Measurements from ENCODE around the gene E2F1.
"Not testable (repeated sequence)": the region's sequence is repeated elsewhere in the genome, so short reads cannot be mapped to it uniquely, and the experiment has no call there.

E2F1 gene

GRCh38 chr20:33659341-33660034 lies 26.7 kb downstream of the E2F1 start:
- no peak for DNase-seq

DNA sequence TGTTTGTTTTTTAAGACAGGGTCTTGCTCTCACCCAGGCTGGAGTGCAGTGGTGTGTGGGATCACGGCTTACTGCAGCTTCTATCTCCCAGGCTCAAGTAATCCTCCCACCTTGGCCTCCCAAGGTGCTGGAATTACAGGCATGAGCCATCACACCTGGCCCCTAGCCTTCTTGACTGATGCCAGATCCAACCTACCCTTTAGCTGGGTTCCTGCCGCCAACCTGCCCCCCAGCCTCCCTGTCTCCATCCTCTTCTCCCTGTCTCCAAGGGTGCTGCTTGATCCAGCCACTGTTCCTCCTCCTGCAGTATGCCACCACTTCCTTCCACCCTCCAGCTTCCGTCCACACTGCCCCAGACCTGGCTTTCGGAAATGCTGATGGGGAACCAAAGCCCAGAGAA lies 27.3 kb downstream of the E2F1 start:
- no peak for DNase-seq

DNA sequence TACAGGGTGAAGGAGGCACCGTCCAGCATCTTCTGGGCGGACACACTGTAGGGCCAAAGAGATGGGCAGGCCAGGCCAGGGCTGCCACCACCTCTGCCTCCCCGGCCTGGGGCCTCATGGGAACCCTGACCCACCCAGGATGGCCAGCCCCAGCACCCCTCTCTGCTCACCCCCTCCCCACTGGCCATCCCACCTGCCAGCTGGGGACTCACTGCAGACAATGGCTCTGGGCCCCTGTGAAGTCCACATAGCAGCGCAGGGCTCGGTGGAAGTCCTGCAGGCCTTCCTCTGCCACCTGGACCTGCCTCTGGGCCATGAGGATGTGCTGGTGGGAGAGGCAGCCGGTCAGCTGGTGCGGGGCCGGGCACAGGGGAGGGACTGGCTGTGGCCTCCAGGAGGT lies 27.7 kb downstream of the E2F1 start:
- no peak for DNase-seq

GRCh38 chr20:33657704-33658095 lies 28.5 kb downstream of the E2F1 start:
- no peak for DNase-seq

- no peak for DNase-seq
Measured at GRCh38 chr20:33656783-33657703, 29.1 kb downstream of the E2F1 start.

DNA sequence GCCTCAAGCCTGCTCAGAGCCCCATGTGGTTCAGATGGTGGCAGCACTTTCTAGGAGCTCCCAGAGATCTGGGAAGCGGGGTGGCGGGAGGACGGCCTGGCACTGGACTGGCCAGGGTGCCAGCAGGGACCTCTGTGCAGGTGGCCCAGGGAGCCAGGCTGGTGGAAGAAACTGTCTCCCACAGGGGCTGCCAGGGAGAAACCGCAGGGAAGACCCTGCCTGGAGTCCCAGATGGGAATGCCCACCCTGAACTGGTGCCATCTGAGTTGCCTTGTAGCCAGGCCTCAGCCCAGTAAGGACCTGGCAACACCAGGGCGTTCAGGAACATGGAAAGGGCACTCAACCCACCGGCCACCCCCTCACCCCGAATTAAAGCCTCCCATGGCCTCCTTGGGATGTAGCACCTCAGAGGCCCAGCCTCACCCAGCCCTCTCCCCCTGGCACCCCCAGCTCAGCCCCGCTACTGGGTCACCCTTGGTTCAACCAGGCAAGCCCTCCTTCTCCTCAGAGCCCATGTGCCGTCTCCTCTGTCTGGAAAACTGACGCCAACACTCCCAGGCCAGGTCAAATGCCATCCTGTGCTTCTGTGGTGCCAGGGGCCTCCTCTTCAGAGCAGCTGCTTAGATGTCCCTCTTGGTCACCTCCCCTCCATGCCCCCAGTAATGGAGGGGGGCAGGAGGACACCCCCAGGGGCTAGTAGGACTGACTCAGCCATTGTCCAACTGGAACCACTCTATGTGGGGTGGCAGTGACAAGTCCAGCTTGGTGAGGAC lies 30.0 kb downstream of the E2F1 start:
- DNase-seq, result no peak

GRCh38 chr20:33655164-33655563 lies 31.0 kb downstream of the E2F1 start:
- no peak for DNase-seq

- no peak for DNase-seq
Measured at GRCh38 chr20:33654680-33655161, 31.5 kb downstream of the E2F1 start.

DNA sequence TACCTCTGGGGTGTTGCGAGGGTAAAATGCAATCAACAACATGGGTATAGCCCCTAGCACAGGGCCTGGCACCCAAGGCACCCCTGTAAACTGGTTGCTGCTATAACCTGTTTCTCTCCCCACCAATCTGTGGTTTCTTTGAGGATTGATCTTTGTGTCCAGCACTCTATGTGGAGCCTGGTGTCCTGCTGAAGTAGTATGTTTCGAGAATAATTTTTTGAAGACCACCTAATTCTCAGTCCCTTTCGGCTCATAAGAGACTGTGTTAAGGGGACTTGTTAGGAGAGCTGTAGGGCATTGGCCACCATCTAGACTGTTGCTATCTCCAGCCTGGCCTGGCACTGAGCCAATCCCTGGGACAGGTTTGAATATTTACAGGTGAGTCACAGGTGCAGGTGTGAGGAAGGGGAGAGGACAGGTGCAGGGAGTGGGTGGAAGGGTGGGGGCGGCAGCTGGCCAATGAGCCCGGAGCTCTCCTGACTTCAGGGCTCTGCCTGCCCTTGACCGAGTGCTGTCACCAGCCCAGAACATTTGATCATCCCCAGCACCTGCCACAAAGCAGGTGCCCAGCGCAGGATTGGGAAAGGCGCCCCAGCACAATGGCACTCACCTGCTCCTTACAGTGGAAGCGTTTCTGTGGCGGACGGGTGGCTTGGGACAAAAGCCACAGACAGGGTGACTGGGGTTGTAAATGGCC lies 32.1 kb downstream of the E2F1 start:
- no peak for DNase-seq

DNA sequence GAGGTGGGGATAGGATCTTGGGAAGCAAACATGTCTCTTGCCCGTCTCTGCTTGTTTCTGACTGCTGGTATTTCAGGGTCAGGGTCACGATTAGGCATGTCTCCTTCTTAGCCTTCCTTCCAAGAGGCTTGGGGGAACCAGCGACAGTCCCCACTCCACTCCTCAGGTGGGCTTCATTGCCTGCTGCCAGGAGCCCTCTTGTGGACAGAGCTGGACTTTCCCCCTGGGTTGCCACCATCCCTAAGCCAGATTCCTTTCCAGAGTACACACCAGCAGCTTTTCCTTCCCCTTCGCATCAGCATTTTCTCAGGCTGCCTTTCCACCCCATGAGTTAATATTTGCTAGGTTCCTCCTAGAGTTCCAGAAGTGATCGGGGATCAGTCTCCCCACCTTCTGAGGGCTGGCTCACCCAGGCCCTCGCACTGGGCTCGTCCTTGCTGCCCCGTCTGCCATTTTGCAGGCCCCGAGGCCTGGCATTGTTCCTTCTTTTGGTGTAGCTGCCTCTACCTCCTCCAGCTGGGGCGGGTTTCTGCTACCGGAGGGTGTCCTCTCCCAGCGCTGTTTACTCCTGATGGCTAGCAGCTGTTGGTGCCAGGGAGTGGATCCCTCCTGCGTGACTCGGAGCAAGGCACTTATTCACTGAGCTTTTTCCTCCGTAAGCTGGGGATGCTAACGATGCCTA lies 32.8 kb downstream of the E2F1 start:
- DNase-seq, result peak in 42 of 51 donors; percentile 8 to 77 (median 43)

- no peak for DNase-seq
Measured at GRCh38 chr20:33651562-33652048, 34.6 kb downstream of the E2F1 start.

- no peak for DNase-seq
Measured at GRCh38 chr20:33650753-33651561, 35.2 kb downstream of the E2F1 start.

DNA sequence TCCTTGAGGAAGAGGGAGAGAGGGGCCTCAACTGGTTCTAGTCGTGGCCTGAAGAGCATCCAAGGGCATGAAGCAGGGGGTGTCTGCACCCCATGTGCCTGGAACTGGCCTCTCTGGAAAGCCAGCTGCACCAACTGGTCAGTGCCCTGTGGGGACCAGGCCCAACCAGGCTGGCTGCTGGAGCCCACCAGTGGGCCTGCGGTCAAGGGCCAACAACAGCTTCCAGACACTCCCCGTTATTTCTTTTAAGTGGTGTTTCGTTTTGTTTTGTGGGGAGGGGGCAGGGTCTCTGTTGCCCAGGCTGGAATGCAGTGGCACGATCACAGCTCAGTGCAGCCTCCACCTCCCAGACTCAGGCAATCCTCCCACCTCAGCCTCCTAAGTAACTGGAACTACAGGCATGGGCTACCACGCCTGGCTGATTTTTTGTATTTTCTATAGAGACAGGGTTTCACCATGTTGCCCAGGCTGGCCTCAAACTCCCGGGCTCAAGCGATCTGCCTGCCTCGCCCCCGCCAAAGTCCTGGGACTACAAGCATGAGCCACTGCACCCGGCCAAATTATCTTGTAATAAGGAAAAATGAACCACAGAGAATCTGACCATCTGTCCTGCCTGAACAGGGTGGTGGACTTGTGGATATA lies 36.0 kb downstream of the E2F1 start:
- no peak for DNase-seq

GRCh38 chr20:33649201-33649681 lies 36.9 kb downstream of the E2F1 start:
- peak in 29 of 51 donors; percentile 12 to 68 (median 34) for DNase-seq

GRCh38 chr20:33648396-33649004 lies 37.7 kb downstream of the E2F1 start:
- DNase-seq, result peak in 1 of 51 donors; percentile 22

DNA sequence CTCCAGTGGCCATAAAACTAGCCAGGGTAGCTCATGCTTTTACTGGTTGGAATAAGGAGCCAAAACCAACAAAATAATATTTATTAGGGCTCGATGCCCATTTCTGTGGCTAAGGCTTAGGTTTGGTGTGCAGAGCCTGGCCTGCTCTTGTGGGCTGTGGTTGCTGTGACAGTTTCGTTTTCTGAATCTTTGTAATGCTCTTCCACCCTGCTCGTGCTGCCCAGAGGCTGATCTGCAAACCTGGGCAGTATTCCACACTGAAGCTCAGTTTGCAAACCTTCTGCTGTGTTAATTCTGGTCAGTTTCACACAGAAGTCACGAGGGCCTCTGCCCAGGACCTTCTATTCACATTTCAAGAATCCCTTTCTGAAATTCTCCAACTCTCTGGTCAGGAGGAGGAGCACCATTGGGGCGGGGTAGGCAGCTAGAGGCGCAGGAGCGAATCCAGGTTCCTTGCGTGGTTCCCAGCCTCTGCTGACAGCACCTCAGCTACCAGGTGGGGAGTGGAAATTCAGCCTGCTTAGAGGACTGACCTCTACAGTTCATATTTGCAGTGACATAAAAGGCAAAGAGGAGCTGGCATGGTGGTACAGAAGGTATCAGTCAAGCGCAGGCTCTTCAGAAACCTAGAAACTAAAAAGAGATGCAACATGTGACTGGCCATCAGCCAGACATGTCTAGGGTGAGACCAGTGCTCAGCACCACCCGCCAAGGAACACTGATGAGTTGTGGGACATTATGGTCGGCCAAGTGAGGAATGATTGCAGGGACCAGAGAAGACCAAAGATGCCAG lies 38.4 kb downstream of the E2F1 start:
- DNase-seq, result no peak

GRCh38 chr20:33646959-33647602 lies 39.1 kb downstream of the E2F1 start:
- DNase-seq, result not testable (repeated sequence)
